HPDE6-E6E7 (cell line): Measurements from ENCODE around the gene VAT1L.

ENCODE experiments used
- DNase-seq: peaks from one replicate; pipeline ENCODE4 v3.0.0; 2011; ENCODE audit warnings: missing footprints; ENCODE audit errors: extremely low spot score

The VAT1L gene

GRCh38 chr16:77781091-77781490 is 7.3 kb upstream of the VAT1L start:
- no peak for DNase-seq

- no peak for DNase-seq
Observed at GRCh38 chr16:77782694-77783093, 5.7 kb upstream of the VAT1L start.

GRCh38 chr16:77784441-77785372 is 3.7 kb upstream of the VAT1L start:
- no peak for DNase-seq

GRCh38 chr16:77785373-77785764 is 3.0 kb upstream of the VAT1L start:
- no peak for DNase-seq

- DNase-seq = no peak
Observed at GRCh38 chr16:77786186-77786847, 2.0 kb upstream of the VAT1L start.

- no peak for DNase-seq
Observed at GRCh38 chr16:77787452-77787851, 912 bp upstream of the VAT1L start.

GRCh38 chr16:77789085-77790008 is 983 bp downstream of the VAT1L start:
- no peak for DNase-seq

GRCh38 chr16:77790009-77790372 is 1.6 kb downstream of the VAT1L start:
- no peak for DNase-seq

- DNase-seq = no peak
Observed at GRCh38 chr16:77790912-77791311, 2.5 kb downstream of the VAT1L start.

GRCh38 chr16:77793417-77793816 is 5.1 kb downstream of the VAT1L start:
- no peak for DNase-seq

- no peak for DNase-seq
Observed at GRCh38 chr16:77794586-77794985, 6.2 kb downstream of the VAT1L start.

- no peak for DNase-seq
Observed at GRCh38 chr16:77801817-77802216, 13.5 kb downstream of the VAT1L start.

- no peak for DNase-seq
Observed at GRCh38 chr16:77805398-77805797, 17.0 kb downstream of the VAT1L start.

GRCh38 chr16:77807021-77807420 is 18.7 kb downstream of the VAT1L start:
- DNase-seq = no peak

- DNase-seq = no peak
Observed at GRCh38 chr16:77812856-77813500, 24.6 kb downstream of the VAT1L start.

GRCh38 chr16:77816293-77816692 is 27.9 kb downstream of the VAT1L start:
- no peak for DNase-seq

- DNase-seq = no peak
Observed at GRCh38 chr16:77820340-77820739, 32.0 kb downstream of the VAT1L start.

GRCh38 chr16:77822661-77823060 is 34.3 kb downstream of the VAT1L start:
- no peak for DNase-seq

- DNase-seq = no peak
Observed at GRCh38 chr16:77823067-77823466, 34.7 kb downstream of the VAT1L start.

- no peak for DNase-seq
Observed at GRCh38 chr16:77825196-77825595, 36.8 kb downstream of the VAT1L start.

- DNase-seq = no peak
Observed at GRCh38 chr16:77827032-77827431, 38.7 kb downstream of the VAT1L start.
